Fibroblast of gingiva (primary cell): Measurements from ENCODE around the gene ZNF677.
"Not testable (repeated sequence)": the region's sequence is repeated elsewhere in the genome, so short reads cannot be mapped to it uniquely, and the experiment has no call there.

ENCODE experiments used
- DNase-seq: peaks from one replicate; pipeline ENCODE4 v3.0.0-alpha.2; 2011; ENCODE audit warnings: low read depth

ZNF677 gene

GRCh38 chr19:53193535-53194222, 61.0 kb downstream of the ZNF677 start:
- DNase-seq: no peak

DNA sequence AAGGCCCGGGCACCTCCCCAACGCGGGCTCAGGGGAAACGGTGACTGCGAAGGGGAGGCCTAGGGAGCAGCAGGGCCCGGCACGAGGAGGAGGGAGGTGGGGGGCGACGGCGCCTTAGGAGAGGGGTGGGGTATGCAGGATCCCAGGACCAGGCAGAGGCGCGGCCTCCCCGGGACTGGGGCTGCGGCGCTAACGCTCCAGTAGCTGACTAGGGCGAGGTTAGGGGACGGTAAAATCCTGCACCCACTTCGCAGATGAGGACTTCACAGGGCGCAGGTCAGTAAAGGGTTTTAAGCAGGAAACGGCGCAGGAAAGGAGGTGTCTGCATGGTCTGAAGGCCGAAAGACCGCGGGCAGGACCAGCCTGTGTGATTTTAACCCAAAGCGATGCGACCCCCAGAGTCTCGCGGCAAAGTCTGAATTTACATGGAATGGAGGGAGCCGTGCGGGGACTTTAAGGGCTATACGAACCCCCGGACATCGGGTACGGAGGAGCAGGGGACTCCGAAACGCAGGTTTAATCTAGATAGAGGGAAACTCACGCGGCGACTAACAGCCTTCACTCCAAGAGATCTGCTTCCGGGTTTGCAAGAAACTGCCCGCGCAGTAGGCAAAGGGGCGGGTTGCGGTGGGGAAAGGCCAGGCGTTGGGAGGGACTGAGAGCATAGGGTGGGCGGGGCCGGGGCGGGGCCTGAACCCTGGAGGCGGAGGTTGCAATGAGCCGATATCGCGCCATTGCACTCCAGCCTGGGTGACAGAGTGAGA, 61.7 kb downstream of the ZNF677 start, which contains the start of gene ZNF665:
Gene ZNF665 (minus strand): TSS at position 588 of the 764 bp plus-strand sequence. CDS start 10,460 bp downstream, outside the sequence.
- peak; percentile 84 for DNase-seq

- DNase-seq: no peak
Observed at GRCh38 chr19:53190253-53190652, 64.4 kb downstream of the ZNF677 start.

DNA sequence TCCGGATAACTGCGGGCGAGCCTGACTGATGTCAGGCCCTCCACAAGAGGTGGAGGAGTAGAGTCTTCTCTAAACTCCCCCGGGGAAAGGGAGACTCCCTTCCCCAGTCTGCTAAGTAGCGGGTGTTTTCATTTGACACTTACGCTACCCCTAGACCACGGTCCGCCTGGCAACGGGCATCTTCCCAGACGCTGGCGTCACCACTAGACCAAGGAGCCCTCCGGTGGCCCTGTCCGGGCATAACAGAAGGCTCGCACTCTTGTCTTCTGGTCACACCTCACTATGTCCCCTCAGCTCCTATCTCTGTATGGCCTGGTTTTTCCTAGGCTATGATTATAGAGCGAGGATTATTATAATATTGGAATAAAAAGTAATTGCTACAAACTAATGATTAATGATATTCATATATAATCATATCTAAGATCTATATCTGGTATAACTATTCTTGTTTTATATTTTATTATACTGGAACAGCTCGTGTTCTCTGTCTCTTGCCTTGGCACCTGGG, 64.9 kb downstream of the ZNF677 start:
- not testable (repeated sequence) for DNase-seq
